MM.1S (cell line): ENCODE results near the gene SCYGR6.

Experiments used
- DNase-seq: peaks from one replicate; pipeline ENCODE4 v3.0.0-alpha.2; 2015
- H2AFZ ChIP-seq: fragments of 300-600 bp; sonication (generic); 2 replicates; pipeline ENCODE4 v1.6.0; 2016; ENCODE audit warnings: antibody characterized with exemption, low read length
- H3F3A ChIP-seq: fragments of 300-600 bp; sonication (generic); 2 replicates; pipeline ENCODE4 v1.6.1; 2016; ENCODE audit warnings: mild to moderate bottlenecking, antibody characterized with exemption, low read length, moderate library complexity, mixed read lengths; ENCODE audit not compliant: insufficient read depth
- H3K27ac ChIP-seq: fragments of 300-600 bp; sonication (generic); 2 replicates; pipeline ENCODE4 v1.5.1; 2016; ENCODE audit warnings: mild to moderate bottlenecking, low read length
- H3K27me3 ChIP-seq: fragments of 300-600 bp; sonication (generic); replicated peaks from 2 replicates; pipeline ENCODE4 v1.6.0; 2016; ENCODE audit warnings: low read length; ENCODE audit not compliant: insufficient read depth
- H3K36me3 ChIP-seq: fragments of 300-600 bp; sonication (generic); replicated peaks from 2 replicates; pipeline ENCODE4 v1.6.1; 2016; ENCODE audit warnings: mild to moderate bottlenecking, low read length, mixed read lengths; ENCODE audit not compliant: insufficient read depth
- H3K4me1 ChIP-seq: fragments of 300-600 bp; sonication (generic); 2 replicates; pipeline ENCODE4 v1.6.1; 2016; ENCODE audit warnings: low read length, mixed read lengths
- H3K4me2 ChIP-seq: fragments of 300-600 bp; sonication (generic); 2 replicates; pipeline ENCODE4 v1.6.0; 2016; ENCODE audit warnings: low read depth, low read length
- H3K4me3 ChIP-seq: fragments of 300-600 bp; sonication (generic); 2 replicates; pipeline ENCODE4 v1.5.1; 2016; ENCODE audit warnings: low read length, mixed read lengths
- H3K79me2 ChIP-seq: fragments of 300-600 bp; sonication (generic); 2 replicates; pipeline ENCODE4 v1.6.1; 2016; ENCODE audit warnings: mixed run types, low read length, mixed read lengths
- H3K9ac ChIP-seq: fragments of 300-600 bp; sonication (generic); 2 replicates; pipeline ENCODE4 v1.6.1; 2016; ENCODE audit warnings: low read length, mixed read lengths
- H3K9me2 ChIP-seq: fragments of 300-600 bp; sonication (generic); replicated peaks from 2 replicates; pipeline ENCODE4 v1.6.1; 2016; ENCODE audit warnings: mild to moderate bottlenecking, low read length, mixed read lengths; ENCODE audit not compliant: insufficient read depth
- H3K9me3 ChIP-seq: fragments of 300-600 bp; sonication (generic); replicated peaks from 2 replicates; pipeline ENCODE4 v1.6.1; 2016; ENCODE audit warnings: mild to moderate bottlenecking, low read length, mixed read lengths; ENCODE audit not compliant: insufficient read depth
- H4K20me1 ChIP-seq: fragments of 300-600 bp; sonication (generic); 2 replicates; pipeline ENCODE4 v1.6.1; 2016; ENCODE audit warnings: mild to moderate bottlenecking, low read length, moderate library complexity, mixed read lengths; ENCODE audit not compliant: insufficient read depth
- EZH2 ChIP-seq: fragments of 300-600 bp; sonication (generic); optimal IDR thresholded peaks from 2 replicates; pipeline ENCODE3; 2017; ENCODE audit warnings: low read depth, mild to moderate bottlenecking, antibody characterized with exemption, low read length, mixed read lengths
- EZH2phosphoT487 ChIP-seq: fragments of 300-600 bp; sonication (generic); IDR thresholded peaks from 2 replicates; pipeline ENCODE4 v1.6.1; 2018; ENCODE audit warnings: antibody characterized with exemption, low read length
- TF ChIP-seq, protein P1 (sequence below): fragments of 300-600 bp; sonication (generic); IDR thresholded peaks from 2 replicates; pipeline ENCODE4 v1.5.1; 2016; ENCODE audit warnings: antibody characterized with exemption, low read length, mixed read lengths

The SCYGR6 gene

GRCh38 chr2:227710986-227711385 is 13.6 kb downstream of the SCYGR6 start:
- no peaks in the 10 kb centered on the region for H3K27me3 ChIP-seq
- H4K20me1 ChIP-seq, result no peaks in the 10 kb centered on the region
- H3K36me3 ChIP-seq, result no peaks in the 10 kb centered on the region
- no peak for TF ChIP-seq EZH2
- TF ChIP-seq EZH2phosphoT487, result no peak
- TF ChIP-seq, protein P1, sequence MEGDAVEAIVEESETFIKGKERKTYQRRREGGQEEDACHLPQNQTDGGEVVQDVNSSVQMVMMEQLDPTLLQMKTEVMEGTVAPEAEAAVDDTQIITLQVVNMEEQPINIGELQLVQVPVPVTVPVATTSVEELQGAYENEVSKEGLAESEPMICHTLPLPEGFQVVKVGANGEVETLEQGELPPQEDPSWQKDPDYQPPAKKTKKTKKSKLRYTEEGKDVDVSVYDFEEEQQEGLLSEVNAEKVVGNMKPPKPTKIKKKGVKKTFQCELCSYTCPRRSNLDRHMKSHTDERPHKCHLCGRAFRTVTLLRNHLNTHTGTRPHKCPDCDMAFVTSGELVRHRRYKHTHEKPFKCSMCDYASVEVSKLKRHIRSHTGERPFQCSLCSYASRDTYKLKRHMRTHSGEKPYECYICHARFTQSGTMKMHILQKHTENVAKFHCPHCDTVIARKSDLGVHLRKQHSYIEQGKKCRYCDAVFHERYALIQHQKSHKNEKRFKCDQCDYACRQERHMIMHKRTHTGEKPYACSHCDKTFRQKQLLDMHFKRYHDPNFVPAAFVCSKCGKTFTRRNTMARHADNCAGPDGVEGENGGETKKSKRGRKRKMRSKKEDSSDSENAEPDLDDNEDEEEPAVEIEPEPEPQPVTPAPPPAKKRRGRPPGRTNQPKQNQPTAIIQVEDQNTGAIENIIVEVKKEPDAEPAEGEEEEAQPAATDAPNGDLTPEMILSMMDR, result no peak
- H3K27ac ChIP-seq, result no peak overlapping the region
- H3K79me2 ChIP-seq, result no peaks in the 10 kb centered on the region
- no peaks in the 10 kb centered on the region for H3K4me1 ChIP-seq
- no peak overlapping the region for H3K9ac ChIP-seq
- no peaks in the 10 kb centered on the region for H3K9me2 ChIP-seq
- no peak overlapping the region for H3K4me2 ChIP-seq
- H3K4me3 ChIP-seq, result no peak overlapping the region
- no peaks in the 10 kb centered on the region for H3F3A ChIP-seq
- no peaks in the 10 kb centered on the region for H3K9me3 ChIP-seq
- no peak for DNase-seq
- no peak overlapping the region for H2AFZ ChIP-seq

DNA sequence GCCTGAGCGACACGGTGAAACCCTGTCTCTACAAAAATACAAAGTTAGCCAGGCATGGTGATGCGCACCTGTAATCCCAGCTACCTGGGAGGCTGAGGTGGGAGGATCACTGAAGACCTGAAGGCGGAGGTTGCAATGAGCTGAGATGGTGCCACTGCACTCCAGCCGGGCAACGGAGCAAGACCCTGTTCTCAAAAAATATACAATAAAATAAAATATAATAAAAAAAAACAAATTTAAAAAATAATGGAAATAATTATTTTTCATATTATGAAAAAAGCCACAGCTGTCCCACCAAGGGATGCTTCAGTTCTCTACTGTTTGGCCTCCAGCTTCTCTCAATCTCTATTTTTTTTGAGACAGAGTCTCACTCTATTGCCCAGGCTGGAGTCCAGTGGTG is 17.2 kb downstream of the SCYGR6 start:
- no peak overlapping the region for H3K27ac ChIP-seq
- no peaks in the 10 kb centered on the region for H4K20me1 ChIP-seq
- H3K9me2 ChIP-seq, result no peaks in the 10 kb centered on the region
- H3K4me1 ChIP-seq, result no peaks in the 10 kb centered on the region
- DNase-seq, result no peak
- H3K4me3 ChIP-seq, result no peak overlapping the region
- H3K27me3 ChIP-seq, result no peaks in the 10 kb centered on the region
- no peaks in the 10 kb centered on the region for H3K36me3 ChIP-seq
- H3K9me3 ChIP-seq, result no peaks in the 10 kb centered on the region
- H3K79me2 ChIP-seq, result no peaks in the 10 kb centered on the region
- H2AFZ ChIP-seq, result no peak overlapping the region
- H3F3A ChIP-seq, result no peaks in the 10 kb centered on the region
- TF ChIP-seq, protein P1, result no peak
- no peak for TF ChIP-seq EZH2
- TF ChIP-seq EZH2phosphoT487, result no peak
- H3K9ac ChIP-seq, result no peak overlapping the region
- no peak overlapping the region for H3K4me2 ChIP-seq

DNA sequence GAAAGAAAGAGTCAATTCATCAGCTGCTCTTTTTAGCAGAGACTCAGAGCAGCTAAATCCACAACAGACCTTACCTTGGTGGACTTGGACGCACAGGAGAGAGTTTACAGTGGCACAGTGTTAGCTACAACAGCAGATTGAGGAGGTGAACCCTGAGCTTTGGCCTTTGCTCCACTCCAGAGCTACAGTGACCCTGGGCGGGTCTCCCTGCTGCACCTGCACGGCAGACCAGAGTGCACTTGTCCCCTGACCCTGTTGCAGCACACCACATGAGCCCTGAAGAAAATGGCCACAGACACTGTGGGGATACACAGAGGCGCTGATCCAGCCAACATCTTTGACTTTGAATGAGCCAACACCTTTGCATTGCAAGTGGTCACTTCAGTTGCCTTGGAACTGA is 17.7 kb downstream of the SCYGR6 start:
- Histone ChIP-seq H3F3A (no peaks in the 10 kb centered on the region), H3K36me3 (no peaks in the 10 kb centered on the region), H3K4me1 (no peaks in the 10 kb centered on the region), H3K4me3 (no peak overlapping the region), H3K9me2 (no peaks in the 10 kb centered on the region), H3K9ac (no peak overlapping the region), H3K4me2 (no peak overlapping the region), H2AFZ (no peak overlapping the region), H3K27me3 (no peaks in the 10 kb centered on the region), H3K9me3 (no peaks in the 10 kb centered on the region), H3K79me2 (no peaks in the 10 kb centered on the region), H4K20me1 (no peaks in the 10 kb centered on the region), H3K27ac (no peak overlapping the region)
- no peak for DNase-seq
- no peak for TF ChIP-seq EZH2phosphoT487
- TF ChIP-seq EZH2, result no peak
- TF ChIP-seq, protein P1, result no peak
